Measurements from ENCODE around the gene VTA1.

DNA sequence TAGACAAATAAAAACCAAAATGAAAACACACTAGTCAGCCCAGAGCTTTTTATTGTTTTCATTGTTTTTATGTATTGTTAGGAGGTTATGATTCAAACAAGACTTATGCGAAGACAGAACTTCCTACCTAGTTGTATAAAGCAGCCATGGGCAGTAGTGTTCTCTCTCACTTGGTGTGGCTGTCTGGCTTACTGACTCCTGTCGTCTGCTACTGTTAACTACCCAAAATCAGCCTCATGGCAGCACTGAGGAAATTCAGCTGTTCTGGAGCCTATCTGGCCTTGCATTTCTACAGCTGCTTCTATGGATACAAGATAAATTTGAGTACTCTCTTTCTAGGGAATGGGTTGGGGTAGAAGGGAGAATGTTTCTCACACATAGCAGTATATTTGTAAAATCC lies 20.4 kb downstream of the VTA1 start:
- TF ChIP-seq, protein P1, sequence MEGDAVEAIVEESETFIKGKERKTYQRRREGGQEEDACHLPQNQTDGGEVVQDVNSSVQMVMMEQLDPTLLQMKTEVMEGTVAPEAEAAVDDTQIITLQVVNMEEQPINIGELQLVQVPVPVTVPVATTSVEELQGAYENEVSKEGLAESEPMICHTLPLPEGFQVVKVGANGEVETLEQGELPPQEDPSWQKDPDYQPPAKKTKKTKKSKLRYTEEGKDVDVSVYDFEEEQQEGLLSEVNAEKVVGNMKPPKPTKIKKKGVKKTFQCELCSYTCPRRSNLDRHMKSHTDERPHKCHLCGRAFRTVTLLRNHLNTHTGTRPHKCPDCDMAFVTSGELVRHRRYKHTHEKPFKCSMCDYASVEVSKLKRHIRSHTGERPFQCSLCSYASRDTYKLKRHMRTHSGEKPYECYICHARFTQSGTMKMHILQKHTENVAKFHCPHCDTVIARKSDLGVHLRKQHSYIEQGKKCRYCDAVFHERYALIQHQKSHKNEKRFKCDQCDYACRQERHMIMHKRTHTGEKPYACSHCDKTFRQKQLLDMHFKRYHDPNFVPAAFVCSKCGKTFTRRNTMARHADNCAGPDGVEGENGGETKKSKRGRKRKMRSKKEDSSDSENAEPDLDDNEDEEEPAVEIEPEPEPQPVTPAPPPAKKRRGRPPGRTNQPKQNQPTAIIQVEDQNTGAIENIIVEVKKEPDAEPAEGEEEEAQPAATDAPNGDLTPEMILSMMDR (IDR thresholded peaks at IDR 0.05; ENCODE audit: borderline replicate concordance, extremely low read depth, low read length, poor library complexity, severe bottlenecking) = no peak
- no peak for TF ChIP-seq EZH2 (IDR thresholded peaks at IDR 0.05; ENCODE audit: borderline replicate concordance, low read depth, low read length, severe bottlenecking)
